Subcutaneous adipose tissue (tissue), 4 donors: ENCODE measurements around the gene KCNMA1. TPM values are rescaled to one million over a fixed set of nuclear protein-coding genes. Genes with fewer than 3 reads are reported as not detected.

Experiments
- total RNA-seq, 4 donors: library from RNA; depleted of rRNA; stranded (reverse); fragments of >200 nt; gene quantifications; one replicate each; pipeline ENCODE4 v1.1.0, GENCODE V29; 2016
- TF ChIP-seq, protein P1 (sequence below): fragments of 450-650 bp; IDR thresholded peaks from one replicate; pipeline ENCODE4 v1.5.1; 2016; ENCODE audit warnings: low read depth, mild to moderate bottlenecking, control low read depth, antibody characterized with exemption, moderate library complexity

The KCNMA1 gene
- total RNA-seq, 4 donors from 2014 or later: 10.3 to 91.5 (median 23.8) TPM

DNA sequence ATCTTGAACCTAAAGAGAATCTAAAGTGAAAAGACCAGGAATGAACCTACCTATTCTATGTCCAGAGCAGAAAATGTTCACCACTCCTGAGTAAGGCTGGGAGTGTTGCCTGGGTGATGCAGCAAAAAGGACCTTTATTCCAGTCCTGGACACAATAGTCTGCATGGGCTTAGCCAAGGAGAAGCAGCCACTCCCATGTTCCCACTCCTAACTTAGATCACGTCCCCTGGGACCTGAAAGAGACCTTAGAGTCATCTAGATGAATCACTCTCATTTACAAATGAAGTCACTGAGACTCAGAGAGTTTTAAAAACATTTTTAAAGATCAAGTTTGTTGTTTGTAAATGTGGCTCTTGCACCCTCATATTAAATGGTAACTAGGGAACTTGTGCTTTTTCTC lies 763.4 kb downstream of the KCNMA1 start:
- TF ChIP-seq, protein P1, sequence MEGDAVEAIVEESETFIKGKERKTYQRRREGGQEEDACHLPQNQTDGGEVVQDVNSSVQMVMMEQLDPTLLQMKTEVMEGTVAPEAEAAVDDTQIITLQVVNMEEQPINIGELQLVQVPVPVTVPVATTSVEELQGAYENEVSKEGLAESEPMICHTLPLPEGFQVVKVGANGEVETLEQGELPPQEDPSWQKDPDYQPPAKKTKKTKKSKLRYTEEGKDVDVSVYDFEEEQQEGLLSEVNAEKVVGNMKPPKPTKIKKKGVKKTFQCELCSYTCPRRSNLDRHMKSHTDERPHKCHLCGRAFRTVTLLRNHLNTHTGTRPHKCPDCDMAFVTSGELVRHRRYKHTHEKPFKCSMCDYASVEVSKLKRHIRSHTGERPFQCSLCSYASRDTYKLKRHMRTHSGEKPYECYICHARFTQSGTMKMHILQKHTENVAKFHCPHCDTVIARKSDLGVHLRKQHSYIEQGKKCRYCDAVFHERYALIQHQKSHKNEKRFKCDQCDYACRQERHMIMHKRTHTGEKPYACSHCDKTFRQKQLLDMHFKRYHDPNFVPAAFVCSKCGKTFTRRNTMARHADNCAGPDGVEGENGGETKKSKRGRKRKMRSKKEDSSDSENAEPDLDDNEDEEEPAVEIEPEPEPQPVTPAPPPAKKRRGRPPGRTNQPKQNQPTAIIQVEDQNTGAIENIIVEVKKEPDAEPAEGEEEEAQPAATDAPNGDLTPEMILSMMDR: no peak

DNA sequence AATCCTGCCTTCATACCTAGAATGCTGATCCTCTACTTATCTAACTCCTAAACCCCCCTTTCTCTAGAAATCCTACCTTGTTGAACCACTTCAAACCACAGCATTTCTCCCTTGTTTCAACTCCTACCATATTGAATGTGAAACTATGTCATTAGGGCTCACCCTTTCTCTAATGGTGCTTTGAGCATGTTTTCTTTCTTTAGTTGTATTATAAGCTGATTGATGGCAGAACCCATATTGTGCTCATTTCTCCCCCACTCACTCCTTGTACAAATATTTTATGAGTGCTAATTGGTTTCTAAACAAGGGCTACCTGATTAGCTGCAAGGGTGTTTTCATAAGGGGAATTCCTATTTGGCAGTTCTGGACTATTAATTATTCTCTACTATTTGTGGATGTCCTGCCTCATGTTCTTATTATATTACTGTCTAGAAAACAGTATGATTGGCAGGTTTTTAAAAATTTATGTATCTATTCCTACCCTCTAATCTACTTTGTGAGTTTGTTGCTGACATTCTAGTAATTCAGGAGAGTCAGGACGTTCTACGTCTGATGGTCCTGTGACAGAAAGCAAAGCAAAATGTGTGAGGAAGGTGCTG lies 765.8 kb downstream of the KCNMA1 start:
- TF ChIP-seq, protein P1: no peak

- TF ChIP-seq, protein P1: no peak
Measured at GRCh38 chr10:76869931-76870330, 767.7 kb downstream of the KCNMA1 start.

- TF ChIP-seq, protein P1: no peak
Measured at GRCh38 chr10:76868098-76868977, 769.3 kb downstream of the KCNMA1 start.

DNA sequence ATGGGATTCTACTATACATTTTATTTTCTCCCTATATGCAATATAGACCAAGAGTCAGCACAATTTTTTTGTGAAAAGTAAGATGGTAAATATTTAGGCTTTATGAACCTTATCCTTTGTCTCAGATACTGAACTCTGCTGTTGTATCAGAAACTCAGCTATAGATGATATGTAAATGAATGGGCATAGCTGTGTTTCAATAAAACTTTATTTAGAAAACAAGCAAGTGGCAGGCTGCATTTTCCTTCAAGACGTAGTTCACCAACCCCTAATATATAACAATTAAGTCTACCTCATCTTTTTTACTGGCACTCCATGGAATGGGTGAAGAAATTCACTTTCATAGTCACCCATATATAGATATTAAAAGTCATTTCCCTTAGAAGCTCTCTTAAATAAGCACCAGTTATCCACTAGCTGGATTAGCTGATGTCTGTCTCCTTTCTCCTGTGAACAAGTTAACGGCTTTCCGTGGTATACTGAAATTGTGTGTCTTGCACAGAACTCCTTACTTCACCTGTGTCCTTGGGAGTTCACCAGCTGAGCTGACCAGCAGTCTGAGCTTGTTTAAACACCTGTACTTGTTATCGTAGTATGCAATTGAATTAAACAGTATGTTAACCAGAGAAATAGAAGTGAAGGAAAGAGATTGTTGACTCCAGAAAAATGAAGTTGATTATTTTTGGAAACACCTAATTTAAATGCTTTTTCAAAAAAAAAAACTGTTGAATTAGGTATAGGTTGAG lies 770.6 kb downstream of the KCNMA1 start:
- TF ChIP-seq, protein P1: no peak

DNA sequence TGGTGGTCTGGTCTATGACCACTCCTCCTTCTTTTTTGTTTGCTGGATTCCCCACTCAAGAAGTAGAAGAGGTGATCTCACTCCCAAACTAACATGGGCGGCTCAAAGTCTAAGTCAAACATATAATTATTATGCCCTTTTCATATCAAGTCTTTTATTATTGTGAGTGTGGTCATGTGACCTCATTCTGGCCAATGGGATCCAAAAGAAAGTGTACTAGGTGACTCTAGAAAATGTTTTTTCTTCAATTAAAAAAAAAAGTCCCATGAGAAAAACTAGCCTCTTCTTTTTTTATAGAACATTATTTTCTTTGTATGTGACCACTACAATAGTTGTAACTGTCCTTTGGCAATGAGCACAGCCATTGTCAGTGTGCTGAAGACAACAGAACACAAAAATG lies 772.7 kb downstream of the KCNMA1 start:
- TF ChIP-seq, protein P1: no peak

DNA sequence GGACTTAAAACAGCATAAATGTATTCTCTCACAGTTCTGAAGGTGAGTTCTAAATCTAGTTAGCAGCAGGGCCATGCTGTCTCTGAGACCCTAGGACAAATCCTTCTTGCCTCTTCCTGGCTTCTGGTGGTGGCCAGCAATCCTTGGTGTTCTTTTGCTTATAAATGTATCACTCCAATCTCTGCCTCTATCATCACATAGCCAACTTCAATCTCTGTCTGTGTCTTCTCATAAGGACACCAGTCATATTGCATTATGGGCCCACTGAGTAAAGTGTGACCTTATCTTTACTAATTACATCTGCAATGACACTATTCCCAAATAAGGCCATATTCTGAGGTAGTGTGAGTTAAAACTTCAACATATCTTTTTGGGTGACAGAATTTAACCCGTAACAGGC lies 778.9 kb downstream of the KCNMA1 start:
- TF ChIP-seq, protein P1: no peak
